K562 (cell line): ENCODE measurements around the gene PDE5A. TPM values are rescaled to one million over a fixed set of nuclear protein-coding genes. Genes with fewer than 3 reads are reported as not detected.

Source experiments
- ATF7 ChIP-seq: fragments of 450-650 bp; IDR thresholded peaks from 2 replicates; pipeline ENCODE4 v1.7.1; 2014; ENCODE audit warnings: mild to moderate bottlenecking, moderate library complexity
- CREB3 ChIP-seq: fragments of 450-650 bp; conservative IDR thresholded peaks from 2 replicates; pipeline ENCODE4 v1.6.1; 2016; ENCODE audit warnings: missing genetic modification characterization, low read depth, mild to moderate bottlenecking, missing compliant biosample characterization, moderate library complexity
- GATAD2B ChIP-seq: fragments of 450-650 bp; IDR thresholded peaks from 2 replicates; pipeline ENCODE4 v1.6.1; 2017; ENCODE audit warnings: mild to moderate bottlenecking, borderline replicate concordance
- MGA ChIP-seq: fragments of 450-650 bp; IDR thresholded peaks from 2 replicates; pipeline ENCODE4 v1.6.1; 2016; ENCODE audit warnings: mild to moderate bottlenecking, moderate library complexity
- PCBP1 ChIP-seq: fragments of 200-400 bp; formaldehyde crosslinking; IDR thresholded peaks from 2 replicates; pipeline ENCODE4 v1.6.1; 2018; ENCODE audit warnings: mild to moderate bottlenecking, low read depth, low read length; ENCODE audit not compliant: poor library complexity, severe bottlenecking
- ZBTB33 ChIP-seq: sonication (generic); formaldehyde crosslinking; IDR thresholded peaks from 2 replicates; pipeline ENCODE4 v1.8.1; 2023; ENCODE audit warnings: mild to moderate bottlenecking, missing genetic modification reagents
- ZC3H11A ChIP-seq: IDR thresholded peaks from 2 replicates; pipeline ENCODE4 v1.6.1; 2012; ENCODE audit warnings: low read depth, low read length, improper control_type of control experiment
- ZNF175 ChIP-seq: fragments of 200-800 bp; sonication (Bioruptor generic); IDR thresholded peaks from 2 replicates; pipeline ENCODE4 v1.6.1; 2016; ENCODE audit warnings: low read depth, mild to moderate bottlenecking, missing genetic modification characterization, missing compliant biosample characterization
- ZNF639 ChIP-seq, 2 experiments: fragments of 200-800 bp in 1 of 2; sonication (Bioruptor generic) in 1 of 2; sonication (generic) in 1 of 2; formaldehyde crosslinking in 1 of 2; IDR thresholded peaks in 1 of 2; conservative IDR thresholded peaks in 1 of 2; 2 replicates each; pipeline versions ENCODE4 v1.5.0 to v1.6.1; 2016 to 2020; ENCODE audit warnings: missing compliant biosample characterization in 1 of 2, missing genetic modification characterization in 1 of 2, missing genetic modification reagents in 1 of 2
- polyA plus RNA-seq, 8 experiments: library from polyadenylated mRNA; depleted of rRNA in 4 of 8; stranded (reverse) in 5 of 8; unstranded in 3 of 8; fragments of >200 nt; fragmentation: Nextera tagmentation in 2 of 8; fragmentation: Illumina TruSeq in 1 of 8; extraction: Ambion mirVana in 2 of 8; extraction: Trizol in 1 of 8; gene quantifications; 2 replicates each; pipeline versions ENCODE4 v1.2.1 to v1.2.3, GENCODE V29; 2011 to 2014; ENCODE audit warnings: inconsistent platforms in 1 of 8, missing spikeins in 1 of 8
- total RNA-seq, 7 experiments: library from RNA; depleted of rRNA in 6 of 7; stranded (reverse); fragments of >200 nt in 6 of 7; fragmentation: Illumina TruSeq in 2 of 7; extraction: Trizol in 2 of 7; gene quantifications; 2 replicates each; pipeline versions ENCODE4 v1.2.1 to v1.2.3, GENCODE V29; 2011 to 2021; ENCODE audit warnings: low replicate concordance in 1 of 7

Gene PDE5A
- total and polyA plus RNA-seq, 9 of the 15 experiments (the other 6 are each of a cell fraction or from before 2014, with no cell fraction given): 0.07 to 1.9 (median 0.29) TPM

- TF ChIP-seq MGA: peak; percentile 85
- peak; percentile 79 for TF ChIP-seq ZBTB33 (CRISPR knock-in tag)
- peak; percentile 25; the same call in 1 of the 2 replicates for TF ChIP-seq CREB3
- peak; percentile 81 for TF ChIP-seq PCBP1
- TF ChIP-seq ZNF175 (CRISPR knock-in tag): 0 out of 2 replicates have a peak, but pooled peaks have one; percentile 35
- TF ChIP-seq ZNF639 (CRISPR knock-in tag; conservative IDR thresholded peaks at IDR 0.05 in 1 of 2, IDR thresholded peaks at IDR 0.05 in 1 of 2): peak in 1 of 2 experiments; percentile 94; a peak in 2 of 4 replicates
- peak; percentile 98 for TF ChIP-seq ATF7
- peak; percentile 87 for TF ChIP-seq GATAD2B
- TF ChIP-seq ZC3H11A: 0 out of 2 replicates have a peak, but pooled peaks have one; percentile 38
Measured at GRCh38 chr4:119454491-119455270, 173.9 kb downstream of the PDE5A start (continued).
